Measurements from ENCODE around the gene KLRF1.

The KLRF1 gene

GRCh38 chr12:9827209-9827888, at the start of gene KLRF1:
KLRF1 (plus strand) TSS chr12:9827481; CDS start chr12:9827545, 64 bp downstream.
- DNase-seq (ENCODE audit: insufficient read length, low spot score): no peak
- no peak for FAIRE-seq

GRCh38 chr12:9779209-9779608, 48.1 kb upstream of the KLRF1 start:
- FAIRE-seq: no peak
- DNase-seq (ENCODE audit: insufficient read length, low spot score): no peak

- FAIRE-seq (no peak), DNase-seq (ENCODE audit: insufficient read length, low spot score) (no peak)
These were observed 45.9 kb upstream of the KLRF1 start for GRCh38 chr12:9781360-9781759.

- no peak for FAIRE-seq
- no peak for DNase-seq (ENCODE audit: insufficient read length, low spot score)
These were observed 44.5 kb upstream of the KLRF1 start for GRCh38 chr12:9782547-9783382.

- DNase-seq (ENCODE audit: insufficient read length, low spot score): no peak
- no peak for FAIRE-seq
These were observed 43.0 kb upstream of the KLRF1 start for GRCh38 chr12:9784326-9784725.

GRCh38 chr12:9784816-9785215, 42.5 kb upstream of the KLRF1 start:
- FAIRE-seq (peak; percentile 8), DNase-seq (ENCODE audit: insufficient read length, low spot score) (no peak)

GRCh38 chr12:9786726-9787717, 40.3 kb upstream of the KLRF1 start:
- DNase-seq (ENCODE audit: insufficient read length, low spot score) (no peak), FAIRE-seq (peak; percentile 21)

- no peak for DNase-seq (ENCODE audit: insufficient read length, low spot score)
- no peak for FAIRE-seq
These were observed 34.9 kb upstream of the KLRF1 start for GRCh38 chr12:9792185-9792900.

- FAIRE-seq: peak; percentile 63
- DNase-seq (ENCODE audit: insufficient read length, low spot score): no peak
These were observed 34.2 kb upstream of the KLRF1 start for GRCh38 chr12:9792961-9793617.

- DNase-seq (ENCODE audit: insufficient read length, low spot score) (no peak), FAIRE-seq (no peak)
These were observed 33.4 kb upstream of the KLRF1 start for GRCh38 chr12:9793779-9794395.

GRCh38 chr12:9794484-9795093, 32.7 kb upstream of the KLRF1 start:
- FAIRE-seq (peak; percentile 88), DNase-seq (ENCODE audit: insufficient read length, low spot score) (no peak)

- no peak for FAIRE-seq
- DNase-seq (ENCODE audit: insufficient read length, low spot score): no peak
These were observed 31.3 kb upstream of the KLRF1 start for GRCh38 chr12:9795945-9796344.

- DNase-seq (ENCODE audit: insufficient read length, low spot score) (no peak), FAIRE-seq (no peak)
These were observed 30.9 kb upstream of the KLRF1 start for GRCh38 chr12:9796346-9796745.

- DNase-seq (ENCODE audit: insufficient read length, low spot score) (no peak), FAIRE-seq (no peak)
These were observed 30.3 kb upstream of the KLRF1 start for GRCh38 chr12:9796971-9797370.

- FAIRE-seq: peak; percentile 100
These were observed 29.3 kb upstream of the KLRF1 start for GRCh38 chr12:9797722-9798619.

GRCh38 chr12:9799961-9800360, 27.3 kb upstream of the KLRF1 start:
- FAIRE-seq (peak; percentile 44), DNase-seq (ENCODE audit: insufficient read length, low spot score) (no peak)

More at GRCh38 chr12:9797722-9798619, 29.3 kb upstream of the KLRF1 start:
- DNase-seq (ENCODE audit: insufficient read length, low spot score): peak; percentile 25

GRCh38 chr12:9805883-9806282, 21.4 kb upstream of the KLRF1 start:
- DNase-seq (ENCODE audit: insufficient read length, low spot score) (no peak), FAIRE-seq (no peak)

- DNase-seq (ENCODE audit: insufficient read length, low spot score) (no peak), FAIRE-seq (no peak)
These were observed 20.6 kb upstream of the KLRF1 start for GRCh38 chr12:9806714-9807113.

All from GM19239 (cell line).